DMS153 (cell line): Measurements from ENCODE around the gene EIF4B.
"Not testable (repeated sequence)": the region's sequence is repeated elsewhere in the genome, so short reads cannot be mapped to it uniquely, and the experiment has no call there.

Experiments
- DNase-seq: peaks from one replicate; lab custom pipeline; 2025; lab: John Stamatoyannopoulos, UW

Gene EIF4B

GRCh38 chr12:53005986-53006809 lies at the start of gene EIF4B:
Gene EIF4B (plus strand): TSS chr12:53006456. CDS start chr12:53006484, 28 bp downstream.
- peak; percentile 99 for DNase-seq

- peak; percentile 18 for DNase-seq
Measured at GRCh38 chr12:52956987-52957386, 49.3 kb upstream of the EIF4B start.

GRCh38 chr12:52964556-52965336 lies 41.5 kb upstream of the EIF4B start:
- no peak for DNase-seq

GRCh38 chr12:52965337-52965731 lies 40.9 kb upstream of the EIF4B start:
- DNase-seq: no peak

GRCh38 chr12:52969166-52969795 lies 37.0 kb upstream of the EIF4B start:
- no peak for DNase-seq

- no peak for DNase-seq
Measured at GRCh38 chr12:52969828-52970569, 36.3 kb upstream of the EIF4B start.

GRCh38 chr12:52971679-52972329 lies 34.5 kb upstream of the EIF4B start:
- no peak for DNase-seq

- peak; percentile 14 for DNase-seq
Measured at GRCh38 chr12:52975204-52975603, 31.1 kb upstream of the EIF4B start.

- peak; percentile 38 for DNase-seq
Measured at GRCh38 chr12:52975820-52976573, 30.3 kb upstream of the EIF4B start.

GRCh38 chr12:52976574-52977071 lies 29.6 kb upstream of the EIF4B start:
- no peak for DNase-seq

- no peak for DNase-seq
Measured at GRCh38 chr12:52977170-52977569, 29.1 kb upstream of the EIF4B start.

- no peak for DNase-seq
Measured at GRCh38 chr12:52980096-52980649, 26.1 kb upstream of the EIF4B start.

GRCh38 chr12:52980650-52981423 lies 25.4 kb upstream of the EIF4B start:
- DNase-seq: peak; percentile 92

GRCh38 chr12:52984136-52984535 lies 22.1 kb upstream of the EIF4B start:
- no peak for DNase-seq

GRCh38 chr12:52988898-52989297 lies 17.4 kb upstream of the EIF4B start:
- no peak for DNase-seq

- no peak for DNase-seq
Measured at GRCh38 chr12:52990206-52990605, 16.1 kb upstream of the EIF4B start.

GRCh38 chr12:52992240-52992639 lies 14.0 kb upstream of the EIF4B start:
- not testable (repeated sequence) for DNase-seq

- DNase-seq: no peak
Measured at GRCh38 chr12:52992699-52993557, 13.3 kb upstream of the EIF4B start.

- DNase-seq: no peak
Measured at GRCh38 chr12:52993558-52993869, 12.7 kb upstream of the EIF4B start.
